GM12878 (cell line): ENCODE results near the gene SGTB. TPM values are rescaled to one million over a fixed set of nuclear protein-coding genes. Genes with fewer than 3 reads are reported as not detected.

ENCODE experiments used
- ATAC-seq: fragments of 200-7000 bp; cut with Tn5 transposase; 3 replicates; pipeline ENCODE4 v1.9.1; 2020; ENCODE audit warnings: mild to moderate bottlenecking, moderate library complexity
- BruUV-seq: library from RNA; stranded (reverse); fragments of 400-500 nt; replicated peaks from 2 replicates; lab custom pipeline; 2021; lab: Mats Ljungman, UMichigan
- CTCF ChIA-PET: fragments of 300-600 bp; sonication (Branson Sonifier 250); formaldehyde crosslinking; extraction: SDS; loops from one replicate; lab custom pipeline; 2021; ENCODE audit warnings: inconsistent platforms; lab: Yijun Ruan, JAX
- POLR2A ChIA-PET: fragments of 350-600 bp; formaldehyde crosslinking; extraction: SDS; loops from one replicate; lab custom pipeline; 2021; ENCODE audit warnings: inconsistent platforms; lab: Charles Lee
- RAD21 ChIA-PET: fragments of 300-600 bp; sonication (Branson Sonifier 250); formaldehyde crosslinking; loops from one replicate; lab custom pipeline; 2023; ENCODE audit warnings: antibody characterized with exemption; ENCODE audit not compliant: unreplicated experiment; lab: Charles Lee
- SMC1A ChIA-PET: fragments of 300-600 bp; sonication (Branson Sonifier 250); formaldehyde crosslinking; loops from one replicate; lab custom pipeline; 2023; ENCODE audit not compliant: unreplicated experiment, uncharacterized antibody; lab: Charles Lee
- DNase-seq: peaks from one replicate; pipeline ENCODE4 v3.0.0-alpha.2; 2011; ENCODE audit warnings: low read depth, low spot score
- FAIRE-seq: peaks from 3 replicates; lab custom pipeline; 2011; peaks lifted over from hg19 to GRCh38; lab: Jason Lieb, UNC
- H2AFZ ChIP-seq: 2 replicates; pipeline ENCODE4 v1.6.0; 2011; ENCODE audit warnings: low read depth, low read length, control low read depth; ENCODE audit not compliant: control insufficient read depth
- H3K27ac ChIP-seq: 2 replicates; pipeline ENCODE4 v1.5.1; 2011; ENCODE audit warnings: control low read depth; ENCODE audit not compliant: control insufficient read depth, insufficient read depth
- H3K27me3 ChIP-seq, 2 experiments: replicated peaks in 1 of 2; 2 replicates each; pipeline versions ENCODE4 v1.6.0 to v1.6.1; 2011; ENCODE audit warnings: low read length in 1 of 2; ENCODE audit not compliant: control insufficient read depth in 2 of 2, insufficient read depth in 2 of 2
- H3K36me3 ChIP-seq, 2 experiments: 2 replicates each; pipeline ENCODE4 v1.5.1; 2011; ENCODE audit warnings: low read length in 1 of 2; ENCODE audit not compliant: control insufficient read depth in 2 of 2, insufficient read depth in 2 of 2
- H3K4me1 ChIP-seq: 2 replicates; pipeline ENCODE4 v1.6.1; 2011; ENCODE audit warnings: mild to moderate bottlenecking, low read length, moderate library complexity, mixed read lengths; ENCODE audit not compliant: control insufficient read depth, insufficient read depth
- H3K4me2 ChIP-seq: 2 replicates; pipeline ENCODE4 v1.6.0; 2011; ENCODE audit warnings: control low read depth; ENCODE audit not compliant: control insufficient read depth, insufficient read depth
- H3K4me3 ChIP-seq: fragments of 200-600 bp; sonication (generic); 2 replicates; pipeline ENCODE4 v1.5.1; 2016
- H3K79me2 ChIP-seq: 2 replicates; pipeline ENCODE4 v1.6.0; 2011; ENCODE audit warnings: low read length; ENCODE audit not compliant: control insufficient read depth, insufficient read depth
- H3K9ac ChIP-seq: 2 replicates; pipeline ENCODE4 v1.8.0; 2011; ENCODE audit warnings: low read length, control low read depth, mixed read lengths; ENCODE audit not compliant: control insufficient read depth, insufficient read depth
- H3K9me3 ChIP-seq: replicated peaks from 3 replicates; pipeline ENCODE4 v1.5.1; 2011; ENCODE audit warnings: mild to moderate bottlenecking, low read length; ENCODE audit not compliant: control insufficient read depth, insufficient read depth
- H4K20me1 ChIP-seq: 2 replicates; pipeline ENCODE4 v1.6.0; 2011; ENCODE audit not compliant: control insufficient read depth, insufficient read depth
- BHLHE40 ChIP-seq, 2 experiments: fragments of 450-650 bp in 1 of 2; IDR thresholded peaks; 2 replicates each; pipeline ENCODE4 v1.6.1; 2011 to 2017; ENCODE audit warnings: low read depth in 2 of 2, borderline replicate concordance in 1 of 2, improper control_type of control experiment in 1 of 2, low read length in 1 of 2, mild to moderate bottlenecking in 1 of 2
- CBFB ChIP-seq: IDR thresholded peaks from 2 replicates; pipeline ENCODE4 v1.6.1; 2016; ENCODE audit warnings: antibody characterized with exemption, low read depth
- DPF2 ChIP-seq: fragments of 450-650 bp; IDR thresholded peaks from 2 replicates; pipeline ENCODE4 v1.6.1; 2017; ENCODE audit warnings: mild to moderate bottlenecking
- FOXK2 ChIP-seq: fragments of 450-650 bp; IDR thresholded peaks from 2 replicates; pipeline ENCODE4 v1.6.1; 2017; ENCODE audit warnings: mild to moderate bottlenecking, moderate library complexity
- NBN ChIP-seq: fragments of 450-650 bp; IDR thresholded peaks from 2 replicates; pipeline ENCODE4 v1.6.1; 2016
- RELA ChIP-seq: fragments of 450-650 bp; IDR thresholded peaks from 2 replicates; pipeline ENCODE4 v1.8.0; 2014; ENCODE audit warnings: borderline replicate concordance; ENCODE audit not compliant: partially characterized antibody
- SRF ChIP-seq, 2 experiments: IDR thresholded peaks; 2 replicates each; pipeline ENCODE4 v1.6.1; 2011; ENCODE audit warnings: low read depth in 2 of 2, low read length in 2 of 2, mild to moderate bottlenecking in 1 of 2, moderate library complexity in 1 of 2
- ZSCAN29 ChIP-seq: fragments of 450-650 bp; IDR thresholded peaks from 2 replicates; pipeline ENCODE4 v1.6.1; 2017; ENCODE audit warnings: mild to moderate bottlenecking, moderate library complexity
- WGBS: methylation state at CpG from one replicate; pipeline ENCODE4 v1.1.6; 2016; ENCODE audit warnings: low lambda C conversion rate; ENCODE audit not compliant: insufficient replicate concordance, insufficient coverage; ENCODE audit errors: missing lambda C conversion rate; 5-methylcytosine and 5-hydroxymethylcytosine counted together
- in situ Hi-C: fragments of 300-500 bp; cut with MboI; formaldehyde crosslinking; loops from 9 replicates; pipeline ENCODE4 v1.14.3; 2018; ENCODE audit warnings: mixed read lengths
- intact Hi-C: fragments of 100-400 bp; cut with micrococcal nuclease; formaldehyde crosslinking; loops from one replicate; pipeline ENCODE4 v1.14.2; 2022; ENCODE audit not compliant: unreplicated experiment
- polyA plus RNA-seq, 11 experiments: library from polyadenylated mRNA; depleted of rRNA in 4 of 11; unstranded in 6 of 11; stranded (reverse) in 5 of 11; fragments of >200 nt; fragmentation: Nextera tagmentation in 4 of 11; fragmentation: Illumina TruSeq in 1 of 11; extraction: Ambion mirVana in 4 of 11; extraction: Trizol in 1 of 11; gene quantifications; 1 replicate in 1 of 11; 2 replicates in 10 of 11; pipeline versions ENCODE4 v1.2.1 to v1.2.3, GENCODE V29; 2011 to 2016; ENCODE audit warnings: inconsistent platforms in 2 of 11, missing spikeins in 2 of 11, low read depth in 1 of 11
- total RNA-seq, 4 experiments: library from RNA; depleted of rRNA in 3 of 4; stranded (reverse); fragments of >200 nt in 3 of 4; fragmentation: Illumina TruSeq in 1 of 4; extraction: Trizol in 1 of 4; gene quantifications; 2 replicates each; pipeline versions ENCODE4 v1.2.1 to v1.2.3, GENCODE V29; 2013 to 2021
- TF ChIP-seq, protein P1 (sequence below): fragments of 450-650 bp; formaldehyde crosslinking; IDR thresholded peaks from 2 replicates; pipeline ENCODE4 v1.4.0; 2022; ENCODE audit warnings: mild to moderate bottlenecking, moderate library complexity
- TF ChIP-seq, protein P2 (sequence below): IDR thresholded peaks from 2 replicates; pipeline ENCODE4 v1.6.1; 2011; ENCODE audit warnings: borderline replicate concordance, low read depth, mild to moderate bottlenecking, moderate library complexity, low read length; ENCODE audit not compliant: insufficient read depth, poor library complexity, severe bottlenecking
- TF ChIP-seq, protein P3 (sequence below): IDR thresholded peaks from 2 replicates; pipeline ENCODE4 v1.6.1; 2012; ENCODE audit warnings: low read depth, low read length, improper control_type of control experiment

SGTB gene
- total and polyA plus RNA-seq, 10 of the 15 experiments (the other 5 are each of a cell fraction or from before 2014, with no cell fraction given), result 1.0 to 7.8 (median 5.4) TPM

DNA sequence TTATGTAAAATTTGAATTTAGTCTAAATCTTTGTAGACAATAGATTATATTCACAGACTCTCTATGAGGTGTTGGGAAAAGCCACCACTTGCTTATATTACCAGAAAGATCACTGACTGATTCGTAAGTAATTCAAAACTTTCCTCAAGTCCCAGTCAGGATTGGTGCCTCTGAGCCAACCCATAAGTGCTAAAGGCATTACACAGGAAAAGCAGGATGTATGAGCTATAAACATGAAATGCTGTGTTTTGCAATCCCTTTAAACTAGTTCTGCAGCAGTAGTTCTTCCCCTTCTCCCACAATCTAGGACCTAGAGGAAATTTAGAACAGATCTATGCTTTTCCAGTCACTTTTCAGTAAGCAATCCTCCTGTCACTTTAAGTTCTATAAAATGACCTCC, 49.1 kb downstream of the SGTB start:
- ChIA-PET RAD21 (no interaction called here), SMC1A (no interaction called here), CTCF (no interaction called here), POLR2A (no interaction called here)
- DNase-seq, result no peak
- H3K9ac ChIP-seq, result no peak overlapping the region
- BruUV-seq, result no TSS peak
- in situ Hi-C loops (no loop called here), intact Hi-C loops (no loop called here)
- H3K4me2 ChIP-seq, result no peak overlapping the region
- H3K79me2 ChIP-seq, result no peaks in the 10 kb centered on the region
- peaks cover 0 to 2% of the 10 kb centered on the region in 2 experiments; a peak in 2 of 4 replicates for H3K36me3 ChIP-seq
- no peak overlapping the region for H3K4me3 ChIP-seq
- H3K27ac ChIP-seq, result no peak overlapping the region
- ATAC-seq, result no peak
- H3K4me1 ChIP-seq, result no peaks in the 10 kb centered on the region
- no peaks in the 10 kb centered on the region for H4K20me1 ChIP-seq
- H3K27me3 ChIP-seq, result no peaks in the 10 kb centered on the region
- TF ChIP-seq RELA (no peak), SRF (IDR thresholded peaks at IDR 0.05; ENCODE audit: low read depth in 2 of 2, low read length in 2 of 2) (no peak), FOXK2 (no peak), DPF2 (no peak), ZSCAN29 (no peak), NBN (no peak), CBFB (no peak), BHLHE40 (IDR thresholded peaks at IDR 0.05; ENCODE audit: borderline replicate concordance in 1 of 2, low read depth in 2 of 2, low read length in 1 of 2) (no peak)
- TF ChIP-seq, protein P1, sequence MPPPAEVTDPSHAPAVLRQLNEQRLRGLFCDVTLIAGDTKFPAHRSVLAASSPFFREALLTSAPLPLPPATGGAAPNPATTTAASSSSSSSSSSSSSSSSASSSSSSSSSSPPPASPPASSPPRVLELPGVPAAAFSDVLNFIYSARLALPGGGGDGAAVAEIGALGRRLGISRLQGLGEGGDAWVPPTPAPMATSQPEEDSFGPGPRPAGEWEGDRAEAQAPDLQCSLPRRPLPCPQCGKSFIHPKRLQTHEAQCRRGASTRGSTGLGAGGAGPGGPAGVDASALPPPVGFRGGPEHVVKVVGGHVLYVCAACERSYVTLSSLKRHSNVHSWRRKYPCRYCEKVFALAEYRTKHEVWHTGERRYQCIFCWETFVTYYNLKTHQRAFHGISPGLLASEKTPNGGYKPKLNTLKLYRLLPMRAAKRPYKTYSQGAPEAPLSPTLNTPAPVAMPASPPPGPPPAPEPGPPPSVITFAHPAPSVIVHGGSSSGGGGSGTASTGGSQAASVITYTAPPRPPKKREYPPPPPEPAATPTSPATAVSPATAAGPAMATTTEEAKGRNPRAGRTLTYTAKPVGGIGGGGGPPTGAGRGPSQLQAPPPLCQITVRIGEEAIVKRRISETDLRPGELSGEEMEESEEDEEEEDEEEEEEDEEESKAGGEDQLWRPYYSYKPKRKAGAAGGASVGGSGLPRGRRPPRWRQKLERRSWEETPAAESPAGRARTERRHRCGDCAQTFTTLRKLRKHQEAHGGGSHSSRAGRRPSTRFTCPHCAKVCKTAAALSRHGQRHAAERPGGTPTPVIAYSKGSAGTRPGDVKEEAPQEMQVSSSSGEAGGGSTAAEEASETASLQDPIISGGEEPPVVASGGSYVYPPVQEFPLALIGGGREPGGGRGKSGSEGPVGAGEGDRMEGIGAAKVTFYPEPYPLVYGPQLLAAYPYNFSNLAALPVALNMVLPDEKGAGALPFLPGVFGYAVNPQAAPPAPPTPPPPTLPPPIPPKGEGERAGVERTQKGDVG, result no peak
- TF ChIP-seq, protein P2, sequence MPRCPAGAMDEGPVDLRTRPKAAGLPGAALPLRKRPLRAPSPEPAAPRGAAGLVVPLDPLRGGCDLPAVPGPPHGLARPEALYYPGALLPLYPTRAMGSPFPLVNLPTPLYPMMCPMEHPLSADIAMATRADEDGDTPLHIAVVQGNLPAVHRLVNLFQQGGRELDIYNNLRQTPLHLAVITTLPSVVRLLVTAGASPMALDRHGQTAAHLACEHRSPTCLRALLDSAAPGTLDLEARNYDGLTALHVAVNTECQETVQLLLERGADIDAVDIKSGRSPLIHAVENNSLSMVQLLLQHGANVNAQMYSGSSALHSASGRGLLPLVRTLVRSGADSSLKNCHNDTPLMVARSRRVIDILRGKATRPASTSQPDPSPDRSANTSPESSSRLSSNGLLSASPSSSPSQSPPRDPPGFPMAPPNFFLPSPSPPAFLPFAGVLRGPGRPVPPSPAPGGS, result no peak
- TF ChIP-seq, protein P3, sequence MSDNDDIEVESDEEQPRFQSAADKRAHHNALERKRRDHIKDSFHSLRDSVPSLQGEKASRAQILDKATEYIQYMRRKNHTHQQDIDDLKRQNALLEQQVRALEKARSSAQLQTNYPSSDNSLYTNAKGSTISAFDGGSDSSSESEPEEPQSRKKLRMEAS, result no peak
- no peaks in the 10 kb centered on the region for H3K9me3 ChIP-seq
- 58% methylated on average over 1 of the region's 1 CpG for WGBS
- no peak for FAIRE-seq
- H2AFZ ChIP-seq, result no peak overlapping the region
